ENCODE results near the gene SKA3.

SKA3 gene

DNA sequence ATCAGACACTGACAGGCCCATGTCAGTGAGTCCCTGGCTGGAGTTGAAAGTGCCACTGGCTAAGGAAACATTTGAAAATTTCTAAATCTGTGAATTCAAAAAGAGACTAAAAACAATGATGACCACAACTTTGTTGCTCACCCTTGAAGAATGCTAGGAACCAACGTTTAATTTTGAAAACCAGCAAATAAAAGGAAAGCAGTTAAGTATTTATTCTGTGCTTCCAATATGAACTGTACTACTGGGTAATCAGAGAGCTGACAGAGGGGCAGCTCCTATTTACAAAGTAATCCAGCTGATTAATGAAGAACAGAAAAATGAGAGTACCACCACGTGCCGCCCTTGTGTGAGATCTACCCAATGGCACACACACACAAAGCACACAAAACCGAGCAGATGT is 70.3 kb downstream of the SKA3 start:
- peak; percentile 13 for DNase-seq

GRCh38 chr13:21104199-21105019 is 71.9 kb downstream of the SKA3 start:
- no peak for DNase-seq

All from amniotic stem cell (primary cell).